ENCODE results near the gene FILIP1L. TPM values are rescaled to one million over a fixed set of nuclear protein-coding genes. Genes with fewer than 3 reads are reported as not detected.

FILIP1L gene
- total RNA-seq, 1 experiment from 2014 or later = 15.5 TPM

DNA sequence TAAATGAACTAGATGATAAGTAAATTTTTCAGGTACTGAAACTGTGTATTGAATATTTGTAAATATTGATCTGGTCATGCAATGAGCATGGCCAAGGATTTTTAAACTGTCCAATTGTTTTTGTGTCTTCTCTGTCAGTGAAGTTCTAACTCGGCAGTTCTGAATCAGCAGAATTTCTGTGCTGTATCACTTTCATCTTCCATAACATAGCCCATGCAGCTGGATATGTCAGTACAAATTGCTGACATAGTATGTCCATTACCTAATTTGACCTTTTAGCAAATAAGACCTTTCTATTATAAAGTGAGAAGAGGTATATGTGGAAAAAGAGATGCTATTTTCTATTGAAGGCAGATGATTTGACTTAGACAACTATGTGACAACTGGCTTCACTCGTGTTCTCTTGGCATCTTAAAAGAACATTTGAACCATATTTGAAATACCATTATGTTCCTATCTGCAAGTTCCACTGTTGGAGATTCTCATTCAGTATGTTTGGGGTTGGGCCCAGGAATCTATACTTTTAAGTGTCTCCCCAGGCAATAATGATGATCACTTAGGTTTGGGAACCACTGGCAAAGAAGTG lies 206.2 kb downstream of the FILIP1L start:
- no peaks in the 10 kb centered on the region for H3K36me3 Mint-ChIP-seq (ENCODE audit: insufficient read depth, unreplicated experiment)
- H3K27ac Mint-ChIP-seq (ENCODE audit: unreplicated experiment) = peak overlapping the region; percentile 4
- Histone ChIP-seq H3K9me3 (no peaks in the 10 kb centered on the region), H3K36me3 (ENCODE audit: control insufficient read depth, insufficient read depth, low read length) (no peaks in the 10 kb centered on the region), H3K4me1 (peaks cover 34% of the 10 kb centered on the region), H3K27me3 (replicated peaks; ENCODE audit: control insufficient read depth, insufficient read depth, low read length) (no peaks in the 10 kb centered on the region), H3K4me3 (ENCODE audit: low read depth, low read length) (no peak overlapping the region)
- BruUV-seq (replicated peaks) = no TSS peak
- H3K9me3 Mint-ChIP-seq (ENCODE audit: unreplicated experiment) = no peaks in the 10 kb centered on the region
- ChIA-PET POLR2A (no interaction called here), CTCF (interaction anchor here (0.6 kb wide), 1 partner anchor 32 kb away, joined by 4 read pairs; no protein-coding TSS in a partner anchor)
- H3K27me3 Mint-ChIP-seq (ENCODE audit: insufficient read depth, unreplicated experiment) = no peaks in the 10 kb centered on the region
- peaks cover 34% of the 10 kb centered on the region for H3K4me1 Mint-ChIP-seq (ENCODE audit: low read depth, unreplicated experiment)
- DNase-seq = no peak
- TF ChIP-seq, protein P1, sequence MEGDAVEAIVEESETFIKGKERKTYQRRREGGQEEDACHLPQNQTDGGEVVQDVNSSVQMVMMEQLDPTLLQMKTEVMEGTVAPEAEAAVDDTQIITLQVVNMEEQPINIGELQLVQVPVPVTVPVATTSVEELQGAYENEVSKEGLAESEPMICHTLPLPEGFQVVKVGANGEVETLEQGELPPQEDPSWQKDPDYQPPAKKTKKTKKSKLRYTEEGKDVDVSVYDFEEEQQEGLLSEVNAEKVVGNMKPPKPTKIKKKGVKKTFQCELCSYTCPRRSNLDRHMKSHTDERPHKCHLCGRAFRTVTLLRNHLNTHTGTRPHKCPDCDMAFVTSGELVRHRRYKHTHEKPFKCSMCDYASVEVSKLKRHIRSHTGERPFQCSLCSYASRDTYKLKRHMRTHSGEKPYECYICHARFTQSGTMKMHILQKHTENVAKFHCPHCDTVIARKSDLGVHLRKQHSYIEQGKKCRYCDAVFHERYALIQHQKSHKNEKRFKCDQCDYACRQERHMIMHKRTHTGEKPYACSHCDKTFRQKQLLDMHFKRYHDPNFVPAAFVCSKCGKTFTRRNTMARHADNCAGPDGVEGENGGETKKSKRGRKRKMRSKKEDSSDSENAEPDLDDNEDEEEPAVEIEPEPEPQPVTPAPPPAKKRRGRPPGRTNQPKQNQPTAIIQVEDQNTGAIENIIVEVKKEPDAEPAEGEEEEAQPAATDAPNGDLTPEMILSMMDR (IDR thresholded peaks at IDR 0.05; ENCODE audit: insufficient read depth in 1 of 2, low read depth in 1 of 2, low read length in 1 of 2, severe bottlenecking in 1 of 2, unreplicated experiment in 1 of 2) = no peak
- intact Hi-C loops (cut with micrococcal nuclease; ENCODE audit: unreplicated experiment) = no loop called here
- H3K4me3 Mint-ChIP-seq (ENCODE audit: unreplicated experiment) = no peak overlapping the region

DNA sequence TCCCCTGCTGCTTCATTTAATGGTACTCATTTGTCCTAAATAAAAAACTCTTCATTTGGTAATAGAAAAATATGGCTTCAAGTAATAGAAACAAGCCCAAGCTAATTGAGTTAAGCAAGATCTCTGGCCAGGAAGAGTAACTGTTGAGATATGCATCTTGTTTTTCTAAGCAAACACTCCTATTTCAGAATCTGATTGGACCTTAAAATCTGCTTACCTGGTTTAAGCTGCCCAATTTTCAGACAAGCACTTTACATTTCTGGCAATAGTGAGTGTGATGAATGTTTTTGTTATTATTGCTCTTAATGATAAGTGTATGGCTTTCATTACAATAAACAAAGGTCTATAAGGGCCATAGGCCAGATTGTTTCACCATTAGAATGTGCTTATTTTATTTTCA lies 210.4 kb downstream of the FILIP1L start:
- Histone ChIP-seq H3K4me1 (peaks cover 38% of the 10 kb centered on the region), H3K36me3 (ENCODE audit: control insufficient read depth, insufficient read depth, low read length) (no peaks in the 10 kb centered on the region), H3K27me3 (replicated peaks; ENCODE audit: control insufficient read depth, insufficient read depth, low read length) (no peaks in the 10 kb centered on the region), H3K9me3 (no peaks in the 10 kb centered on the region), H3K4me3 (ENCODE audit: low read depth, low read length) (no peak overlapping the region)
- POLR2A ChIA-PET = no interaction called here
- no peaks in the 10 kb centered on the region for H3K27me3 Mint-ChIP-seq (ENCODE audit: insufficient read depth, unreplicated experiment)
- intact Hi-C loops (cut with micrococcal nuclease; ENCODE audit: unreplicated experiment) = no loop called here
- DNase-seq = no peak
- H3K27ac Mint-ChIP-seq (ENCODE audit: unreplicated experiment) = no peak overlapping the region
- no TSS peak for BruUV-seq (replicated peaks)
- CTCF ChIA-PET = no interaction called here
- H3K9me3 Mint-ChIP-seq (ENCODE audit: unreplicated experiment) = no peaks in the 10 kb centered on the region
- no peaks in the 10 kb centered on the region for H3K36me3 Mint-ChIP-seq (ENCODE audit: insufficient read depth, unreplicated experiment)
- peaks cover 37% of the 10 kb centered on the region for H3K4me1 Mint-ChIP-seq (ENCODE audit: low read depth, unreplicated experiment)
- TF ChIP-seq, protein P1 (IDR thresholded peaks at IDR 0.05; ENCODE audit: insufficient read depth in 1 of 2, low read depth in 1 of 2, low read length in 1 of 2, severe bottlenecking in 1 of 2, unreplicated experiment in 1 of 2) = no peak
- no peak overlapping the region for H3K4me3 Mint-ChIP-seq (ENCODE audit: unreplicated experiment)

DNA sequence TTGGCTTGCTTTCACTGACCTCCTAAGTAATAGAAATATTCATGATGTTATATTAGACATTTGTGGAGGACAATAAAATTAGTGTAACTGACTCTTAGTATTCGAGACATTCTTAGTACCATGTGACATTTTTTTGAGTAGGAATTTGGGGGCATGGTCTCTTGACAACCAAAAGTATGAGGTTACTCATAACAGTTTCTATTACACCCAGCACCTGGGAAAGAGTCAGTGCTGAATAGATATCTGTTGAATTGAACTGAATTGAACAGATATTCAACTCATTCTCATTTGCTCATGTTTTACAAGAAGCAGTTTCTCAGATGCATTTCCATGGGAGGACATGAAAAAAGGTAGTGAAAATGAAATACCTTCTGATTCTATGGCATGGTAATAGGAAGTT lies 212.2 kb downstream of the FILIP1L start:
- no peak for DNase-seq
- Mint-ChIP-seq H3K4me3 (ENCODE audit: unreplicated experiment) (no peak overlapping the region), H3K36me3 (ENCODE audit: insufficient read depth, unreplicated experiment) (no peaks in the 10 kb centered on the region), H3K4me1 (ENCODE audit: low read depth, unreplicated experiment) (peaks cover 26% of the 10 kb centered on the region), H3K27me3 (ENCODE audit: insufficient read depth, unreplicated experiment) (no peaks in the 10 kb centered on the region), H3K27ac (ENCODE audit: unreplicated experiment) (peak overlapping the region; percentile 59), H3K9me3 (ENCODE audit: unreplicated experiment) (no peaks in the 10 kb centered on the region)
- TSS peak; percentile 12 for BruUV-seq (replicated peaks)
- intact Hi-C loops (cut with micrococcal nuclease; ENCODE audit: unreplicated experiment) = no loop called here
- Histone ChIP-seq H3K36me3 (ENCODE audit: control insufficient read depth, insufficient read depth, low read length) (no peaks in the 10 kb centered on the region), H3K27me3 (replicated peaks; ENCODE audit: control insufficient read depth, insufficient read depth, low read length) (no peaks in the 10 kb centered on the region), H3K9me3 (no peaks in the 10 kb centered on the region), H3K4me1 (peaks cover 25% of the 10 kb centered on the region), H3K4me3 (ENCODE audit: low read depth, low read length) (no peak overlapping the region)
- POLR2A ChIA-PET = no interaction called here
- CTCF ChIA-PET = no interaction called here
- TF ChIP-seq, protein P1 (IDR thresholded peaks at IDR 0.05; ENCODE audit: insufficient read depth in 1 of 2, low read depth in 1 of 2, low read length in 1 of 2, severe bottlenecking in 1 of 2, unreplicated experiment in 1 of 2) = no peak
